ENCODE results near the gene DTYMK. TPM values are rescaled to one million over a fixed set of nuclear protein-coding genes. Genes with fewer than 3 reads are reported as not detected.
"Not testable (repeated sequence)": the region's sequence is repeated elsewhere in the genome, so short reads cannot be mapped to it uniquely, and the experiment has no call there.

Gene DTYMK
- total RNA-seq, 1 donor from 2014 or later = 51.4 TPM

DNA sequence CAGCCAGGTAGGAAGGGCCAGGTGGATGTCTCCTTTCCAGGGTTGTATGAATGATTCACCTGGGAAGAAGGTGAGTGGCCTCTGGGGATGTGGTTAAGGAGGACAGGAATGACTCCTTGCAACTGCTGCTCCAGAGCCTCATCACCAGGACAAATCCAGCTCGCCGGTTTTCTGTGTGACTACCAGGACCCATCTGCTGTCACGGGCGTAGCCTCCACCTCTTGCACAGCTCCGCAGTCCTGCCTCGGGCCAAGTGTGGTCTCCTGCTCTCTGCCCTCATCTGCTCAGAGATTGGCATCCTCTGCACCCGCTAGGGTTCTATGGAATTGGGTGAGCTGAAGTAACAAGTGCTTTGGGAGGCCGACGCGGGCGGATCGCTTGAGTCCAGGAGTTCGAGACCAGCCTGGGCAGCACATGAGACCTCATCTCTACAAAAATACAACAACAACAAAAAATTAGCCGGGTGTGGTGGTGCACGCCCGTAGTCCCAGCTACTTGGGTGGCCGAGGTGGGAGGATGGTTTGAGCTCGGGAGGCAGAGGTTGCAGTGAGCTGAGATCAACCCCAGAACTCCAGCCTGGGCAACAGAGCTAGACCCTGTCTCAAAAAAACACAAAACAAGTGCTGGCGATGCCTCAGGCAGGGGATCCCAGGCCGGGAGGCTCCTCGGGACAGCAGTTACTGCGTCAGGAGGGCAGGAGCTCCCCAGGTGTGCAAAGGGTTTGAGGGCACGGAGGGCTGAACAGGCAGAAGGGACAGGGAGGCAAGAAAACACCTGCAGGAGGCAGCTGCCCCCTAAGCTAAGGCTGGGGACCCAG, 47.0 kb upstream of the DTYMK start:
- TF ChIP-seq, protein P1, sequence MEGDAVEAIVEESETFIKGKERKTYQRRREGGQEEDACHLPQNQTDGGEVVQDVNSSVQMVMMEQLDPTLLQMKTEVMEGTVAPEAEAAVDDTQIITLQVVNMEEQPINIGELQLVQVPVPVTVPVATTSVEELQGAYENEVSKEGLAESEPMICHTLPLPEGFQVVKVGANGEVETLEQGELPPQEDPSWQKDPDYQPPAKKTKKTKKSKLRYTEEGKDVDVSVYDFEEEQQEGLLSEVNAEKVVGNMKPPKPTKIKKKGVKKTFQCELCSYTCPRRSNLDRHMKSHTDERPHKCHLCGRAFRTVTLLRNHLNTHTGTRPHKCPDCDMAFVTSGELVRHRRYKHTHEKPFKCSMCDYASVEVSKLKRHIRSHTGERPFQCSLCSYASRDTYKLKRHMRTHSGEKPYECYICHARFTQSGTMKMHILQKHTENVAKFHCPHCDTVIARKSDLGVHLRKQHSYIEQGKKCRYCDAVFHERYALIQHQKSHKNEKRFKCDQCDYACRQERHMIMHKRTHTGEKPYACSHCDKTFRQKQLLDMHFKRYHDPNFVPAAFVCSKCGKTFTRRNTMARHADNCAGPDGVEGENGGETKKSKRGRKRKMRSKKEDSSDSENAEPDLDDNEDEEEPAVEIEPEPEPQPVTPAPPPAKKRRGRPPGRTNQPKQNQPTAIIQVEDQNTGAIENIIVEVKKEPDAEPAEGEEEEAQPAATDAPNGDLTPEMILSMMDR (IDR thresholded peaks at IDR 0.05; ENCODE audit: unreplicated experiment) = no peak
- no peaks in the 10 kb centered on the region for H3K4me1 Mint-ChIP-seq (ENCODE audit: low read depth)
- no peaks in the 10 kb centered on the region for H3K27me3 Mint-ChIP-seq
- H3K9me3 Mint-ChIP-seq (ENCODE audit: low read depth) = no peaks in the 10 kb centered on the region
- H3K4me3 Mint-ChIP-seq (ENCODE audit: low read depth) = peak overlapping the region; percentile 52
- no peak overlapping the region for H3K27ac Mint-ChIP-seq
- DNase-seq (ENCODE audit: low spot score, unreplicated experiment) = no peak
- peaks cover 2% of the 10 kb centered on the region for H3K36me3 Mint-ChIP-seq (ENCODE audit: insufficient read depth)

GRCh38 chr2:241732513-241733186, 46.0 kb upstream of the DTYMK start:
- H3K9me3 Mint-ChIP-seq (ENCODE audit: low read depth); H3K4me3 Mint-ChIP-seq (ENCODE audit: low read depth); H3K27me3 Mint-ChIP-seq; H3K36me3 Mint-ChIP-seq (ENCODE audit: insufficient read depth); H3K4me1 Mint-ChIP-seq (ENCODE audit: low read depth): not testable (repeated sequence)
- TF ChIP-seq, protein P1 (IDR thresholded peaks at IDR 0.05; ENCODE audit: unreplicated experiment) = peak; percentile 70
- peak overlapping the region; percentile 24 for H3K27ac Mint-ChIP-seq
- peak; percentile 48 for DNase-seq (ENCODE audit: low spot score, unreplicated experiment)

DNA sequence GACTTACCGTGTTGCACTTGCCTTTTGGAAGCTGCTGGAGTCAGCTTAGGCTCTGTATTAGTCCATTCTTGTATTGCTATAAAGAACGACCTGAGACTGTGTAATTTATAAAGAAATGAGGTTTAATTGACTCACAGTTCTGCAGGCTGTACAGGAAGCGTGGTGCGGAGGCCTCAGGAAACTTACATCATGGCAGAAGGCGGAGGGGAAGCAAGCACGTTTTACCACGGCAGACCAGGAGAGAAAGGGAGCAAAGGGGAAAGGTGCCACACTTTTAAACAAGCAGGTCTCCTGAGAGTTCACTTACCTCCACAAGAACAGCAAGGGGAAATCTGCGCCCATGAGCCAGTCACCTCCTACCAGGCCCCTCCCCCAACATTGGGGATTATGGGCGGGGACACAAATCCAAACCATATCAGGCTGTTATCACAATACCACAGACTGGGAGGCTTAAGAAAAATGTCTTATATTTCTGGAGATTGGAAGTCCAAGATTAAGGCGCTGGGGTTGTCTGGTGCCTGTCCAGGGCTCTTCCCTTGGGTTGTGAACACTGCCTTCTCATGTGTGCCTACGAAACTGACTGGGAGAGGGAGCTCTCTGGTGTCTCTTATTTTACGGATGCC, 44.2 kb upstream of the DTYMK start:
- H3K4me3 Mint-ChIP-seq (ENCODE audit: low read depth) = no peak overlapping the region
- no peaks in the 10 kb centered on the region for H3K9me3 Mint-ChIP-seq (ENCODE audit: low read depth)
- no peaks in the 10 kb centered on the region for H3K27me3 Mint-ChIP-seq
- no peak overlapping the region for H3K27ac Mint-ChIP-seq
- TF ChIP-seq, protein P1 (IDR thresholded peaks at IDR 0.05; ENCODE audit: unreplicated experiment) = no peak
- no peak for DNase-seq (ENCODE audit: low spot score, unreplicated experiment)
- H3K4me1 Mint-ChIP-seq (ENCODE audit: low read depth) = no peaks in the 10 kb centered on the region
- peaks cover 5% of the 10 kb centered on the region for H3K36me3 Mint-ChIP-seq (ENCODE audit: insufficient read depth)

GRCh38 chr2:241729868-241730267, 43.3 kb upstream of the DTYMK start:
- H3K36me3 Mint-ChIP-seq (ENCODE audit: insufficient read depth) = peaks cover 9% of the 10 kb centered on the region
- TF ChIP-seq, protein P1 (IDR thresholded peaks at IDR 0.05; ENCODE audit: unreplicated experiment) = no peak
- no peaks in the 10 kb centered on the region for H3K4me1 Mint-ChIP-seq (ENCODE audit: low read depth)
- no peaks in the 10 kb centered on the region for H3K9me3 Mint-ChIP-seq (ENCODE audit: low read depth)
- no peak for DNase-seq (ENCODE audit: low spot score, unreplicated experiment)
- H3K27ac Mint-ChIP-seq = no peak overlapping the region
- H3K4me3 Mint-ChIP-seq (ENCODE audit: low read depth) = no peak overlapping the region
- no peaks in the 10 kb centered on the region for H3K27me3 Mint-ChIP-seq

DNA sequence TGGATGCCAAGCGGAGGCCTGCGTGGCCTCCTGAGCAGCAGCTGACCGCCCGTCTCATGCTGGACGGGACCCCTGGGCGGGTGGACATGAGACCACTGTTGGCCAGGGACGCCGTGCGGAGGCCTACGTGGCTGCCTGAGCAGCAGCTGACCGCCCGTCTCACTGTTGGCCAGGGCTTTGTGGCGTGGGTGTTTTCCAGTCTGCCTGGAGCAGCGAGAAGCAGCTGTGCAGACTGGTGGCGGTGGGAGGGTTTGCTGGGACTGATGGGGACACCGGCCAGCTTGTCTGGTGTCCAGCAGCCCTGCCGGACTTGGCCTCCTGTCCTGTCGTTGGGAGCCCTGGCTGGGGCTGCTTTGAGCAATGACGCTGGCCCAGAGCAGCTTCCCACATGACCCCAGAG, 42.0 kb upstream of the DTYMK start:
- H3K36me3 Mint-ChIP-seq (ENCODE audit: insufficient read depth) = peaks cover 18% of the 10 kb centered on the region
- H3K27me3 Mint-ChIP-seq = no peaks in the 10 kb centered on the region
- no peaks in the 10 kb centered on the region for H3K9me3 Mint-ChIP-seq (ENCODE audit: low read depth)
- TF ChIP-seq, protein P1 (IDR thresholded peaks at IDR 0.05; ENCODE audit: unreplicated experiment) = no peak
- no peaks in the 10 kb centered on the region for H3K4me1 Mint-ChIP-seq (ENCODE audit: low read depth)
- H3K27ac Mint-ChIP-seq = no peak overlapping the region
- no peak overlapping the region for H3K4me3 Mint-ChIP-seq (ENCODE audit: low read depth)
- DNase-seq (ENCODE audit: low spot score, unreplicated experiment) = no peak

All from progenitor cell of endocrine pancreas (in vitro differentiated cells).